ENCODE data around the gene EXOC1.

DNA sequence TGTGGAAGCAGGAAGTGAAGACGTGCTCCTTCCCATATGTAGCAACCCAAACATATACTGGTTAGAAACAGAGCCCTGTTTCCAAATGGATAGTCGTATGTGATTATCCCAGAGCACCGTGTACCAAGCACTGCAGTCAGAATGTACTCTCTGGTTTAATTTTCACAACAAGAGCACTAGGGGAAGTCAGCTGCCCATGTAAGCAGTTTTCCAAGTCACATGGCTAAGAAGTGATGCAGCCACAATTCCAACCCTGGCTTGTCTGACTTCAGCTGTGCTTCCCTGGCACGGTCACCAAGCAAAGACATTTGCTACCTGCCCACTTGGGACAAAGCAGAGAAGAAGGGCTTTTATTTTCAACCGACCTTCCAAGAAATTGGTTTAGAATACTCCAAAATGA, 67.1 kb downstream of the EXOC1 start:
- TF ChIP-seq, protein P1, sequence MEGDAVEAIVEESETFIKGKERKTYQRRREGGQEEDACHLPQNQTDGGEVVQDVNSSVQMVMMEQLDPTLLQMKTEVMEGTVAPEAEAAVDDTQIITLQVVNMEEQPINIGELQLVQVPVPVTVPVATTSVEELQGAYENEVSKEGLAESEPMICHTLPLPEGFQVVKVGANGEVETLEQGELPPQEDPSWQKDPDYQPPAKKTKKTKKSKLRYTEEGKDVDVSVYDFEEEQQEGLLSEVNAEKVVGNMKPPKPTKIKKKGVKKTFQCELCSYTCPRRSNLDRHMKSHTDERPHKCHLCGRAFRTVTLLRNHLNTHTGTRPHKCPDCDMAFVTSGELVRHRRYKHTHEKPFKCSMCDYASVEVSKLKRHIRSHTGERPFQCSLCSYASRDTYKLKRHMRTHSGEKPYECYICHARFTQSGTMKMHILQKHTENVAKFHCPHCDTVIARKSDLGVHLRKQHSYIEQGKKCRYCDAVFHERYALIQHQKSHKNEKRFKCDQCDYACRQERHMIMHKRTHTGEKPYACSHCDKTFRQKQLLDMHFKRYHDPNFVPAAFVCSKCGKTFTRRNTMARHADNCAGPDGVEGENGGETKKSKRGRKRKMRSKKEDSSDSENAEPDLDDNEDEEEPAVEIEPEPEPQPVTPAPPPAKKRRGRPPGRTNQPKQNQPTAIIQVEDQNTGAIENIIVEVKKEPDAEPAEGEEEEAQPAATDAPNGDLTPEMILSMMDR (conservative IDR thresholded peaks at IDR 0.05; ENCODE audit: low read depth, low read length) = no peak
- no peak for TF ChIP-seq POLR2A (IDR thresholded peaks at IDR 0.05; ENCODE audit: low read depth, low read length)
- TF ChIP-seq RAD21 (IDR thresholded peaks at IDR 0.05; ENCODE audit: low read length) = no peak
- no peak for TF ChIP-seq RCOR1 (IDR thresholded peaks at IDR 0.05; ENCODE audit: insufficient replicate concordance, low read length)
- no peak for TF ChIP-seq RFX5 (IDR thresholded peaks at IDR 0.05; ENCODE audit: low read depth, low read length)
- TF ChIP-seq, protein P2, sequence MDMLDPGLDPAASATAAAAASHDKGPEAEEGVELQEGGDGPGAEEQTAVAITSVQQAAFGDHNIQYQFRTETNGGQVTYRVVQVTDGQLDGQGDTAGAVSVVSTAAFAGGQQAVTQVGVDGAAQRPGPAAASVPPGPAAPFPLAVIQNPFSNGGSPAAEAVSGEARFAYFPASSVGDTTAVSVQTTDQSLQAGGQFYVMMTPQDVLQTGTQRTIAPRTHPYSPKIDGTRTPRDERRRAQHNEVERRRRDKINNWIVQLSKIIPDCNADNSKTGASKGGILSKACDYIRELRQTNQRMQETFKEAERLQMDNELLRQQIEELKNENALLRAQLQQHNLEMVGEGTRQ (IDR thresholded peaks at IDR 0.05; ENCODE audit: low read depth, low read length) = no peak
- TF ChIP-seq FOS (IDR thresholded peaks at IDR 0.05; ENCODE audit: low read depth, low read length) = no peak
- no peak for TF ChIP-seq MXI1 (IDR thresholded peaks at IDR 0.05; ENCODE audit: borderline replicate concordance, low read depth, low read length)
- no peak for TF ChIP-seq SMC3 (IDR thresholded peaks at IDR 0.05; ENCODE audit: low read depth, low read length)
- TF ChIP-seq MAFK (IDR thresholded peaks at IDR 0.05; ENCODE audit: low read depth, low read length) = no peak
- TF ChIP-seq MAZ (IDR thresholded peaks at IDR 0.05; ENCODE audit: borderline replicate concordance, low read depth, low read length) = no peak
- no peak for TF ChIP-seq CHD1 (IDR thresholded peaks at IDR 0.05; ENCODE audit: low read depth, low read length)
